Stimulated activated CD4-positive, alpha-beta T cell treated with anti-CD3 and anti-CD28 coated beads, Interleukin-1b, Interleukin-23, amount 100 ng/mL, for 4 hours (primary cell): ENCODE data around the gene UBE2M.

Source experiments
- DNase-seq, 2 donors: peaks; one replicate each; pipeline ENCODE4 v3.0.0-alpha.2; 2020; ENCODE audit warnings: low read depth in 2 of 2

Gene UBE2M

DNA sequence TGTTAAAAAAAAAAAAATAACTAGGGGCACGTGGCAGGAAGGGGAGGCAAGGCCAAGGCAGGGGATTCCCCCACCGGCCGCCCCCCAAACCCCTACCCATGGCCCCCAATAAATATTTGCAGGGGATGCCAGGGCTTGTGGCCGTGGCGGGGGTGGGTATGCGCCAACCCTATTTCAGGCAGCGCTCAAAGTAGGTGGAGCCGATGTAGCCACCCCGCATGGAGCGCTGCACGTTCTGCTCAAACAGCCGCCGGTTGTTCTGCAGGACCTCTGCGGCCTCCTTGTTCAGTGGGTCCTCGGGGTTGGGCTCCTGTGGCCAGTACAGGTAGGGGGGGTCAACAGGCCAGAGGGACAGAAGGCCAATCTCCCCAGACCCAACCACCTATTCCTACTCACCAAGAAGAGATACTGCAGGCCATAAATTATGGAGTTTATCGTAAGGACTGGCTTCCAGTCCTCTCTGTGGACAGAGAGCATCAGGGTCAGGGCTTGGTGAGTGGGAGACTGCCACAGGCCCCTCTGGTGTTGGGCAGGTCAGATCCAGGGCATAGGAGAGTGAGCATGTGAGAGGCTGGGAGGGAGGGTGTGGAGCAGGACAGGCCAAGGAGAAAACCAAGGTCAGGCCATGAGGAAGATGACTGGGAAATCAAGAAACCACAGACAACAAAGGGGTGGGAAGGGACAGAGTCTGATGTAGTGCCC lies 2.3 kb downstream of the UBE2M start:
- DNase-seq = no peak

DNA sequence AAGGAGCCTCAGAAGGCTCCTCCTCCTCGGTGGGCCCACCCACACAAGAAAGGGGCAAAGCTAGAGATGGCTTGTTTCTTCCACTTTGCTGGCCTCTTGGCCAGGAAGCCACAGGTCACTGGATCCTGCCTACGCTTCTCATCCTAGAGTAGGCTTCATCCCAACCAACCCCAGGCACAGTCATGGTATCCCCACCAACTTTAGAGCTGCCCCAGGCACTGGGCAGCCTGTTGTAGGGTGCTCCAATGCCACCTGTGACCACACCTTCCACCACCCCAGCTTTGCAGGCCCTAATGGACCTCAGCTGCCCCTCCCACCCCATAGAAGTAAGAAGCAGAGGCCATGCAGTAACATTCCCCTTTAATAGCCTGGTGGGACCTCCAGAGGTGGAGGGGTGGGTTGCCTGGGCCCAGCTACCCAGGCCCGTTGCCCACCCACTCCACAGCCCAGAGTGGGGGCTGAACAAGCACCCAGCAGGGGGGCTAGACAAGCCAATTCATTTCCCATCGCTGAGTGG lies 3.0 kb downstream of the UBE2M start:
- no peak for DNase-seq

GRCh38 chr19:58554494-58555368 lies 3.7 kb downstream of the UBE2M start, which contains the start of gene CHMP2A:
TSS of gene CHMP2A (minus strand) at chr19:58555105. CDS start at chr19:58554212, 893 bp downstream.
- DNase-seq = peak; percentile 96 to 98

DNA sequence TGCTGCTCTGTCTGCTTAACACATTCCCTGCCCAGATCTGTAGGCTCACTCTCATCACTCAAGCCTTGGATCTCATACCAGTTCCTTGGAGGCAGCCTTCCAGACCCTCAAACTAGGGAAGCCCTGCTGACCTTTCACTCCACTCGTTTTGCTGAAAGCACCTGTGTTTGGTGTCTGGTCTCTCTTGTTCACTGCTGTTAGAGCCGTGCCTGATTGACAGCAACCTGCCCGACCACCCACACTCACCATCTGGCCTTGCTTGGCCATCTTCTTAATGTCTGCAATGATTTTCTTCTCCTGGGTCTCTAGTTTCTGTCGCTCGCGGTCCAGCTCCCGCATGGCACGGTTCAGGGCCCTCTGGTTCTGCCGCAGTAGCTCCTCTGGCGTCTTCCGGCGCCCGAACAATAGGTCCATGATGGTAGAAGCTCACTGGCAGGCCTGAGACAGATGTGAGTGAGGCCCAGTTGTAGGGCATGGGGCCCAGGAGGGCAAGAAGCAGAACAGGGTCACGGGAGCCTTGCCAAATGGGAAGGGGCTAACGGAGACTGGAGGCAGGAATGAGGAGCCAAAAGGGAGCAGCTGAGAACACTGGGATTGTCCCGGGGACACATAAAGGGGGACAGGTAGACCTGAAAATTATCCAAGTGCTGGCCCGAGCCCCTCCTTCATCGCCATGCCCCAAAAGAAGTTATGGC lies 4.5 kb downstream of the UBE2M start:
- DNase-seq = no peak

GRCh38 chr19:58552655-58553054 lies 5.8 kb downstream of the UBE2M start:
- DNase-seq = no peak

DNA sequence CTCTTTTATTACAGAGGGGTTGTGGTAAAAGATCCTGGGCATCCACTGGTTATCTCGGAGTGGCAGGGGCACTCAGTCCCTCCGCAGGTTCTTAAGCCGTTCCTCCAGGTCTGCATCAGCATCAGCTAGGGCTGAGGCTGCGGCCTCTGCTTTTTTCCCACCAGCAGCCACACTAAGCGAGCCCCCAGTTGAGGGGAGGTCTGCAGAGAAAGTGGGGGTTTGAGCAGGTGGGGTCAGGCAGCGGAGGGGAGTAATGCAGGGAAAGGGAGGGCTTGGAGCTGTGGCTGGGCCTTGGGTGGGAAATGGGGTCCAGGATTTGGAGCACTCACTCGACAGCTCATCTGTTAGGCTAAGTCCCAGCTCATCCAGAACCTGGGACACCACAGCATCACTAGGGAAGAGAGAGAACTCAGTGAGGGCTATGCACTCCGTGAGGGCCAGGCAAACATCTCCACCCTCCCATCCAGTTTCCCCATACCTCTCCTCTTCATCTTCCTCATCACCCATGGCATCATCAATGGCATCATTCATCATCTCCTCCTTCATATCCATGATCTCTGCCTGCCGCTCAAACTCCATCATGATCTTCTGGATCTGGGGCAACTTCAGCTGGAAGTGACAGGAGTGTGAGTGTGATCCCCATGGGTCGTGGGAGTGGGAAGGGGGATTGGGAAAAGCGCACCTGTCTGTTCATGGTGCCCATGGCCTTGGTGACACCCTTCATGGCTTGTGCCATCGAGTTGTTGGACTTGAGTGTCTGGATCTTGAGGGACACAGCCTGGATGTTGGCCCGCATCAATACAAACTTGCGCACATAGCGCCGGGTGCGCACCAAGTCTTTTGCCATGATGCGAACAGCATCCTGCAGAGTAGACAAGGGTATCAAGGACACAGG lies 6.6 kb downstream of the UBE2M start:
- no peak for DNase-seq

GRCh38 chr19:58551123-58551497 lies 7.3 kb downstream of the UBE2M start:
- no peak for DNase-seq

DNA sequence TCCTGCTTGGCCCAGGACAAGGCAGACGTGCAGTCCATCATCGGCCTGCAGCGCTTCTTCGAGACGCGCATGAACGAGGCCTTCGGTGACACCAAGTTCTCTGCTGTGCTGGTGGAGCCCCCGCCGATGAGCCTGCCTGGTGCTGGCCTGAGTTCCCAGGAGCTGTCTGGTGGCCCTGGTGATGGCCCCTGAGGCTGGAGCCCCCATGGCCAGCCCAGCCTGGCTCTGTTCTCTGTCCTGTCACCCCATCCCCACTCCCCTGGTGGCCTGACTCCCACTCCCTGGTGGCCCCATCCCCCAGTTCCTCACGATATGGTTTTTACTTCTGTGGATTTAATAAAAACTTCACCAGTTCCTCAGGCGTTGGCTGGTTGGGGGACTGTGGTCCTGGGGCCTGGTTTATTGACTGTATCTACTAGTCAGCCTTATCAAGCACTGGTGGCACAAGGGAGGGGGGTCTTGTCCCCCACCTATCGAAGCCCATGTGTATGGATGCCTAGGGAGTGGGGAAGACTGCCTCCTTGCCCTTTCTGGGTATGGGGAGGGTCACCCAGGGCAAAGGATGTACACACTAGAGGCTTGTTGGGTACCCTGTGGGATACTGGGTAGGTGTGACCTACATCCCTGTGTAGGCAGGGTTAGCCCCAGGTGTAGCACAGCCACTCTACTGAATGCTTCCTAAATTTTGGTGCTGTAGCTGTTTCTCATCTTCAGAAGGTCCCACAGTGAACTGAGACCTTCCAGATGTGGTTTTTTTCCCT lies 7.9 kb downstream of the UBE2M start:
- no peak for DNase-seq

- DNase-seq = no peak
These were observed 8.6 kb downstream of the UBE2M start for GRCh38 chr19:58549664-58550361.

- no peak for DNase-seq
These were observed 9.3 kb downstream of the UBE2M start for GRCh38 chr19:58548859-58549663.

DNA sequence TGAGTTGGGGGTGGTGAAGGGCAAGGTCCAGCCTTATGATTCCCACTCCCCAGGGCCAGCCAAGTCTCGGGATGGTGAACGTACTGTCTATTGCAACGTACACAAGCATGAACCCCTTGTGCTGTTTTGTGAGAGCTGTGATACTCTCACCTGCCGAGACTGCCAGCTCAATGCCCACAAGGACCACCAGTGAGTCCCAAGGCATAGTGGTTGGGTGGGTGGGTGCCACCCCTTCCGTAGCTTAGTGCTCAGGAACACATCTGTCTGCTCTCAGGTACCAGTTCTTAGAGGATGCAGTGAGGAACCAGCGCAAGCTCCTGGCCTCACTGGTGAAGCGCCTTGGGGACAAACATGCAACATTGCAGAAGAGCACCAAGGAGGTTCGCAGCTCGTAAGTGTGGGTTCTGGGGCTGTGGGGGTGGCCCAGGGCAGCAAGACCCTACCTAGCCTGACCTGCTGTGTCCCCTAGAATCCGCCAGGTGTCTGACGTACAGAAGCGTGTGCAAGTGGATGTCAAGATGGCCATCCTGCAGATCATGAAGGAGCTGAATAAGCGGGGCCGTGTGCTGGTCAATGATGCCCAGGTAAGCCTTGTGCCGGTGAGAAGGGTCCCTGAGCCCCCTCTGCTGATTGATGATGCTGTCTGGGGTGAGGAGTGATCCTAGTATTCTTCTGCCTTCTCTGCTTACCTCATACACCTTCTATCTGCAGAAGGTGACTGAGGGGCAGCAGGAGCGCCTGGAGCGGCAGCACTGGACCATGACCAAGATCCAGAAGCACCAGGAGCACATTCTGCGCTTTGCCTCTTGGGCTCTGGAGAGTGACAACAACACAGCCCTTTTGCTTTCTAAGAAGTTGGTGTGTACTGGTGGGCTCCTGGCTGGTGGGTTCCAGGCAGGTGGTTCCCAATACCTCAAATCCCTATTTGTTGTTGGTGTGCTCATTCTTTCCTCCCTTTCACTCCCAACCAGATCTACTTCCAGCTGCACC lies 10.8 kb downstream of the UBE2M start:
- no peak for DNase-seq

GRCh38 chr19:58546019-58546530 lies 12.3 kb downstream of the UBE2M start:
- DNase-seq = no peak

DNA sequence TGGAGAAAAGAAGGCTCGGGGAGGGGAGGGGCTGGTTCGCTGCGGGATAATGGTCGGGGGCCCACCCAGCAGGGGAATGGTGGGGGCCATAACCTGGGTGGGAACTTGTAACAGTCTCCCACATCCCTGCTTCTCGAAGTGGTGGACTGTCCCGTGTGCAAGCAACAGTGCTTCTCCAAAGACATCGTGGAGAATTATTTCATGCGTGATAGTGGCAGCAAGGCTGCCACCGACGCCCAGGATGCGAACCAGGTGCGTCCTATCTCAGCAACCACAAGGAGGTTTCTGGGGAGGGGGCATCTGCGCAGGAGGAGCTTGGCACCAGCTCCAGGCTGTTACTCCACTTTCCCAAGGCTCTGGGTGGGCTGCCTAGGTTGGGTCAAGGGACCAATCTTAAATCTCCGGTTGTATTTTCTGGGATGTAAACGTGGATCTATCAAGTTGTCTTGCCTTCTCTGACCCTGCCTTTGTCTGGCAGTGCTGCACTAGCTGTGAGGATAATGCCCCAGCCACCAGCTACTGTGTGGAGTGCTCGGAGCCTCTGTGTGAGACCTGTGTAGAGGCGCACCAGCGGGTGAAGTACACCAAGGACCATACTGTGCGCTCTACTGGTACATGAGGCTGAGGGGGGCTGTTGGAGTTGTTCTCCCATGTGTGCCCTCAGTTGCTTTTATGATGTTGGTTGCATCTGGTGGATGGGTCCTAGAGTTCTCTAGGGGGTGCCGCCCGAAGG lies 13.0 kb downstream of the UBE2M start:
- DNase-seq = no peak

DNA sequence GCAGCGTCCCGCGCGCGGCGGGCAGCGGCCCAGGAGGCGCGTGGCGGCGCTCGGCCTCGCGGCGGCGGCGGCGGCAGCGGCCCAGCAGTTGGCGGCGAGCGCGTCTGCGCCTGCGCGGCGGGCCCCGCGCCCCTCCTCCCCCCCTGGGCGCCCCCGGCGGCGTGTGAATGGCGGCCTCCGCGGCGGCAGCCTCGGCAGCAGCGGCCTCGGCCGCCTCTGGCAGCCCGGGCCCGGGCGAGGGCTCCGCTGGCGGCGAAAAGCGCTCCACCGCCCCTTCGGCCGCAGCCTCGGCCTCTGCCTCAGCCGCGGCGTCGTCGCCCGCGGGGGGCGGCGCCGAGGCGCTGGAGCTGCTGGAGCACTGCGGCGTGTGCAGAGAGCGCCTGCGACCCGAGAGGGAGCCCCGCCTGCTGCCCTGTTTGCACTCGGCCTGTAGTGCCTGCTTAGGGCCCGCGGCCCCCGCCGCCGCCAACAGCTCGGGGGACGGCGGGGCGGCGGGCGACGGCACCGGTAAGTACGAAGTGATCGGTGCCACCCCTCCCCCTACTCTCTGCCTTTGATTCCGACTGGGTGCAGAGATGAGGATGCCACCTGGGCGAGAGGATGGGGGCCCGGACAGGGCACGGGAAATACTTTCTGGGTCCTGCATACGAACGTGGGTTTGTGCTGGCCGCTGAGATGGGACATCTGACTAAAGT lies 13.7 kb downstream of the UBE2M start:
- peak; percentile 65 to 75 for DNase-seq

DNA sequence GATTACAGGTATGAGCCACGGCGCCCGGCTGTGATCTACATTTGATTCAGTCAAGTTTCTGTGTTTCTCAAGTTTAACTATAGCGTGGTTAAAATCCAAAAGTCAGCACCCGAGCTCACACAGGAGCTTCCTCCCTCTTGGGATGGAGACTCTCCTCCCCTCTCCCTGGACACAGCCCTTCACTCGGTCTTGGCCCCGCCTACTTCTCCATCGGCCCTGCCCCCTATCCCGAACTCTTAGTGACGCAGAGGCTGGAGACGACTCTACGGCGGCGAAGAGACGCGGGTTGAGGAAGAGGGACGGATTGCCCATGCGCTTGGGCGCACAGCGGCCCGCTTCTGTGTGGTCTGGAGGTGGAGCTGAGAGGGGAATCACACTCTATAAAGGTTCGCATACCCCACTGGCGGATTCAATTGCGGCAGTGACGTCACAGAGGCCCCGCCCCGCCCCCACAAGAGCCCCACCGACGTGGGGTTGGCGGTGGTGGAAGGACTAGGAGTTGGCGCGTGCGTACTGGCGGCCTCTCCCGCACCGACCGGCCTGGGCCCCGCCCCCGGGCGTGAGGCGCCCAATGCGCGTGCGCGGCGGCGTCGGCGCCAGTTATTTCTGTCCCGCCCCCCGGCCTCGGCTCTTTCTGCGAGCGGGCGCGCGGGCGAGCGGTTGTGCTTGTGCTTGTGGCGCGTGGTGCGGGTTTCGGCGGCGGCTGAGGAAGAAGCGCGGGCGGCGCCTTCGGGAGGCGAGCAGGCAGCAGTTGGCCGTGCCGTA lies 14.4 kb downstream of the UBE2M start, which contains the start of gene TRIM28:
Gene TRIM28, plus strand, starts transcription at position 239 of the 765 bp plus-strand sequence. CDS start 694 bp downstream, outside the sequence.
- DNase-seq = peak; percentile 100
